KMS-11 (cell line): ENCODE results near the gene MBNL3.

Source experiments
- H2AFZ ChIP-seq: fragments of 200-600 bp; sonication (generic); 2 replicates; pipeline ENCODE4 v1.6.1; 2016; ENCODE audit warnings: antibody characterized with exemption, mixed run types, low read depth
- H3K27ac ChIP-seq: fragments of 200-600 bp; sonication (generic); 2 replicates; pipeline ENCODE4 v1.6.1; 2016; ENCODE audit warnings: mild to moderate bottlenecking, mixed run types
- H3K27me3 ChIP-seq: fragments of 200-600 bp; sonication (generic); 2 replicates; pipeline ENCODE4 v1.6.1; 2017; ENCODE audit warnings: mild to moderate bottlenecking, low read depth, mixed run types, moderate library complexity; ENCODE audit not compliant: insufficient read depth
- H3K36me3 ChIP-seq: fragments of 200-600 bp; sonication (generic); 2 replicates; pipeline ENCODE4 v1.6.1; 2017; ENCODE audit warnings: mild to moderate bottlenecking, mixed run types; ENCODE audit not compliant: insufficient read depth
- H3K4me1 ChIP-seq: fragments of 200-600 bp; sonication (generic); 2 replicates; pipeline ENCODE4 v1.6.1; 2016; ENCODE audit warnings: mild to moderate bottlenecking, low read depth, mixed run types; ENCODE audit not compliant: poor library complexity, severe bottlenecking
- H3K4me2 ChIP-seq: fragments of 200-600 bp; sonication (generic); 2 replicates; pipeline ENCODE4 v1.7.0; 2016; ENCODE audit warnings: mild to moderate bottlenecking, mixed run types
- H3K4me3 ChIP-seq: fragments of 200-600 bp; sonication (generic); IDR thresholded peaks from 2 replicates; pipeline ENCODE4 v1.6.1; 2017; ENCODE audit warnings: low read depth, low read length, mixed read lengths; ENCODE audit not compliant: insufficient read depth
- H3K79me2 ChIP-seq: fragments of 200-600 bp; sonication (generic); 2 replicates; pipeline ENCODE4 v1.6.1; 2016; ENCODE audit warnings: low read depth, mixed run types; ENCODE audit not compliant: insufficient read depth
- H3K9ac ChIP-seq: fragments of 200-600 bp; sonication (generic); 2 replicates; pipeline ENCODE4 v1.6.1; 2016; ENCODE audit warnings: mild to moderate bottlenecking, mixed run types
- H4K20me1 ChIP-seq: fragments of 200-600 bp; sonication (generic); 2 replicates; pipeline ENCODE4 v1.6.1; 2016; ENCODE audit warnings: mild to moderate bottlenecking, mixed run types; ENCODE audit not compliant: insufficient read depth
- TF ChIP-seq, protein P1 (sequence below): fragments of 200-600 bp; sonication (generic); conservative IDR thresholded peaks from 2 replicates; pipeline ENCODE4 v1.6.1; 2017; ENCODE audit warnings: low read depth, mild to moderate bottlenecking, antibody characterized with exemption, low read length, moderate library complexity, mixed read lengths

MBNL3 gene

DNA sequence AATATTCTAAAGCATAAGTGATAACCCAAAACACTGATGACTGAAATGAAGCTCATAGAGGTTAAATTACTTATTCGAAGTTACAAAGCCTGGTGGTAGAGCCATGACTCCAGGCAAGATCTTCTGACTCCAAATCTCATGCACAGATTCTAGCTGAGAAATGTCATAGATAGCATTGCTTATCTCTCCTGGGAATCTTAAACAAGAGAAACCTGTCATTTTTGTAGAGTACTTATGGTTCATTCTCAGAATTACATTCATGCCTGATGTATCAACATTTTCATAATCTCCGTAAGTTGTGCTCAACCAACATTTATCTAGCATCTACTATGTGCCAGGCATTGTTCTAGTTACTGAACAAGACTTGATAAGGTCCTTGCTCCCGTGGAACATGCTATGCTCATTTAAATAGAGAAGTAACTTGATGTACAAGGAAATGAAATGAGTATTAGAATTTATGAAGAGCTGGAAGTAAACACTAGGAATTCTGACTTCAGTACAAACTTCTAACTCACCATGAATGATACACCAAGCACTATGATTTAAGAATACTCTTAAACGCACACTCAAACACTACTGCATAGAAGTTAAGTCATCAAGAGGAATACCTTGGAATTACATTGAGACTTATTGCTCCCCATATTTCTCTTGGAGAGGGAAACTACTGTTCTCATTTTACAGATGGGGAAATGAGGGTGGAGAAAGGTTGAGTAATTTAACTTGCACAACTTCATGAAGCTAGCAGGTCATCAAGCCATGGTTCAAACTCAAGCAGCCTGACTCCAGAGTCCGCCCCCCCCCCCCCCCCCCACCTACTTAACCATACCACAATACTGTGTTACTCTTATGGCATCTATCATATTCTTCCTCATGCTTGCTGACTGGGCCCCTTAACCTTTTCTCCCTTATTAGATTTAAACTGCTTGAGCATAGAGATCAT, 45.4 kb downstream of the MBNL3 start:
- Histone ChIP-seq H4K20me1 (no peaks in the 10 kb centered on the region), H3K4me3 (no peak overlapping the region), H3K36me3 (no peaks in the 10 kb centered on the region), H3K4me2 (no peak overlapping the region), H3K79me2 (no peaks in the 10 kb centered on the region), H2AFZ (no peak overlapping the region), H3K4me1 (no peaks in the 10 kb centered on the region), H3K27me3 (no peaks in the 10 kb centered on the region), H3K27ac (no peak overlapping the region), H3K9ac (no peak overlapping the region)
- TF ChIP-seq, protein P1, sequence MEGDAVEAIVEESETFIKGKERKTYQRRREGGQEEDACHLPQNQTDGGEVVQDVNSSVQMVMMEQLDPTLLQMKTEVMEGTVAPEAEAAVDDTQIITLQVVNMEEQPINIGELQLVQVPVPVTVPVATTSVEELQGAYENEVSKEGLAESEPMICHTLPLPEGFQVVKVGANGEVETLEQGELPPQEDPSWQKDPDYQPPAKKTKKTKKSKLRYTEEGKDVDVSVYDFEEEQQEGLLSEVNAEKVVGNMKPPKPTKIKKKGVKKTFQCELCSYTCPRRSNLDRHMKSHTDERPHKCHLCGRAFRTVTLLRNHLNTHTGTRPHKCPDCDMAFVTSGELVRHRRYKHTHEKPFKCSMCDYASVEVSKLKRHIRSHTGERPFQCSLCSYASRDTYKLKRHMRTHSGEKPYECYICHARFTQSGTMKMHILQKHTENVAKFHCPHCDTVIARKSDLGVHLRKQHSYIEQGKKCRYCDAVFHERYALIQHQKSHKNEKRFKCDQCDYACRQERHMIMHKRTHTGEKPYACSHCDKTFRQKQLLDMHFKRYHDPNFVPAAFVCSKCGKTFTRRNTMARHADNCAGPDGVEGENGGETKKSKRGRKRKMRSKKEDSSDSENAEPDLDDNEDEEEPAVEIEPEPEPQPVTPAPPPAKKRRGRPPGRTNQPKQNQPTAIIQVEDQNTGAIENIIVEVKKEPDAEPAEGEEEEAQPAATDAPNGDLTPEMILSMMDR, result no peak

DNA sequence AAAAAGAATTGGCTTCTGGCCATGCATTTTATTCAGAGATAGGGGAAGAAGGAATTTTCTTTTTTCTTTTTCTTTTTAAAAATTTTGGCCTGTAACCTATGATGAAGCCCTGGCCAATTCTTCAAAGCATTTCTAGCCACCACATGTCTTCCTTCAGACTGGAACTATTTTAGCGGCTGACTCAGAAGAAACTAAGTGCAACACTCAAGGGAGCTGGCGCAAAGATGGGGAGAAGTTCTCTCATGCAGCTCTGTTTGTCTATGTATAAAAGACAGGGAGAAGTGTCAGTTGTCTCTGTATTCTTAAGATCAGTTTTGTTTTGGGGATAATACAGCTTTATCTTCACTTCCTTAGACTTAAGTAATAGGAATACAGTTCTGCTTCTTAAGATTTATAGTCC, 46.1 kb downstream of the MBNL3 start:
- Histone ChIP-seq H4K20me1 (no peaks in the 10 kb centered on the region), H3K79me2 (no peaks in the 10 kb centered on the region), H3K27ac (no peak overlapping the region), H3K4me2 (no peak overlapping the region), H3K9ac (no peak overlapping the region), H3K4me3 (no peak overlapping the region), H3K36me3 (no peaks in the 10 kb centered on the region), H2AFZ (no peak overlapping the region), H3K4me1 (no peaks in the 10 kb centered on the region), H3K27me3 (no peaks in the 10 kb centered on the region)
- TF ChIP-seq, protein P1, result no peak

DNA sequence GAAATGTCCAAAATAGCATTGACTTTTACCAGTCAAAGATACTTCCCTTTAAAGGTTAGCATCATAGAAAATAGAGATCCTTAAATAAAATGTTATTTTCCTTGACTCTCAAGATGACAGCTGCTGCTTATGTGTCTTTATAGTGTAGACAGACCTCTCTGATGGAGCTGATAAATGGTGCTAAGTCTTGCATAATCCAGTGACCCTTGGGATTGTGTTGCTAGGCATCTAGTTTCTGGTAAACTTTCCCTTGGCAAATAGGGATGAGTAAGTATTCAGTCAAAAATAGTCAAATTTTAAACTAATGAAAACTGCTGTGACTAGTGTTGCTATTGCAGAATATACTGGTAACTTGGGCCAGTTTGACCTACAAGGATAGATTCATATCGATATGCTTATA, 53.6 kb downstream of the MBNL3 start:
- Histone ChIP-seq H3K36me3 (no peaks in the 10 kb centered on the region), H3K27me3 (no peaks in the 10 kb centered on the region), H4K20me1 (no peaks in the 10 kb centered on the region), H3K79me2 (no peaks in the 10 kb centered on the region), H3K9ac (no peak overlapping the region), H3K27ac (no peak overlapping the region), H3K4me3 (no peak overlapping the region), H3K4me1 (no peaks in the 10 kb centered on the region), H2AFZ (no peak overlapping the region), H3K4me2 (no peak overlapping the region)
- TF ChIP-seq, protein P1, result no peak

DNA sequence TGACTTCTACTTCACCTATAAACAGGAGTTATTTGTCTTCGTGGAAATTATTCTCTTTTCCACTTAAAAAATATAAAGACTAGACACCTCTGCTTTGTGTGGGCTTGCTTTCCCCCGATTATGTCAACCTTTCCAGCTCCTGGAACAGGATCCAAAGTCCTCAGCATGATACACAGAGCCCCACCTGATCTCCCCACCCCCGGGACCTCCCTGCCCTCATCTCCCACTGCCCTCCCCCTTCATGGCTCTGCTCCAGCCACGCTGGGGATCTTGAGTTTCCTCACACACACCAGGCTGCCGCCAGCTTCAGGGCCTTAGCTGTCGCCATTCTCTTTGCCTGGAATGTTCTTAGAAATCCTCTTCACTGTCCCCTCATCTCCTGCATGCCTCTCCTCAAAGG, 55.3 kb downstream of the MBNL3 start:
- no peaks in the 10 kb centered on the region for H3K79me2 ChIP-seq
- no peak overlapping the region for H3K4me3 ChIP-seq
- no peak overlapping the region for H2AFZ ChIP-seq
- no peak overlapping the region for H3K9ac ChIP-seq
- H3K27ac ChIP-seq, result no peak overlapping the region
- H4K20me1 ChIP-seq, result no peaks in the 10 kb centered on the region
- H3K36me3 ChIP-seq, result no peaks in the 10 kb centered on the region
- H3K27me3 ChIP-seq, result no peaks in the 10 kb centered on the region
- TF ChIP-seq, protein P1, result no peak
- no peaks in the 10 kb centered on the region for H3K4me1 ChIP-seq
- no peak overlapping the region for H3K4me2 ChIP-seq
